Measurements from ENCODE around the gene SLCO2B1. TPM values are rescaled to one million over a fixed set of nuclear protein-coding genes. Genes with fewer than 3 reads are reported as not detected.

SLCO2B1 gene
- total RNA-seq, 4 donors from 2014 or later: 6.1 to 9.7 (median 7.1) TPM

DNA sequence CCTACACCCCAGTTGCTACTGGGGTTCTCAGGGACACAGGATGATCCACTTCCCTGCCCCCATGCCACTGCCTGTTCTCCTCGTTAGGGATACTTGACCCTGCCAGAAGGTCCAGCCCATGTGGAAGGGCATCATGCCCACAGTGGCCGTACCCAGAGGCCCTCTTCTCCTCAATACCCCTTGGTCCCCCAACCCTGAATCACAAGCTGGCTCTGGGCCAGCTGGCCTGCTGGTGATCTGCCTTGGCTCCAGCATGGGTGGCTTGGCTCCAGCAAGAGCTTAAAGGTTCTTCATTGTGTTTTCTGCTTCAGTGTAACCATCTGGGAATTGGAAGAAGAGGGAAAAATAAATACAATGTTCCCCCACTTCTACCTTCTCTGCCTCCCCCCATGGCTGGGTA, 78.6 kb downstream of the SLCO2B1 start:
- Histone ChIP-seq H3K4me1 (no peaks in the 10 kb centered on the region), H3K9me3 (no peaks in the 10 kb centered on the region), H3K27ac (no peak overlapping the region), H3K27me3 (no peaks in the 10 kb centered on the region), H3K4me3 (no peak overlapping the region), H3K36me3 (no peaks in the 10 kb centered on the region)
- peak in 1 of 2 donors; percentile 67 for DNase-seq (ENCODE audit: low spot score in 2 of 2)
- 69% methylated on average over 2 of the region's 2 CpGs for WGBS
- TF ChIP-seq EP300 (IDR thresholded peaks at IDR 0.05) (no peak), POLR2AphosphoS5 (IDR thresholded peaks at IDR 0.05) (no peak), POLR2A (IDR thresholded peaks at IDR 0.05) (no peak)
- TF ChIP-seq, protein P1, sequence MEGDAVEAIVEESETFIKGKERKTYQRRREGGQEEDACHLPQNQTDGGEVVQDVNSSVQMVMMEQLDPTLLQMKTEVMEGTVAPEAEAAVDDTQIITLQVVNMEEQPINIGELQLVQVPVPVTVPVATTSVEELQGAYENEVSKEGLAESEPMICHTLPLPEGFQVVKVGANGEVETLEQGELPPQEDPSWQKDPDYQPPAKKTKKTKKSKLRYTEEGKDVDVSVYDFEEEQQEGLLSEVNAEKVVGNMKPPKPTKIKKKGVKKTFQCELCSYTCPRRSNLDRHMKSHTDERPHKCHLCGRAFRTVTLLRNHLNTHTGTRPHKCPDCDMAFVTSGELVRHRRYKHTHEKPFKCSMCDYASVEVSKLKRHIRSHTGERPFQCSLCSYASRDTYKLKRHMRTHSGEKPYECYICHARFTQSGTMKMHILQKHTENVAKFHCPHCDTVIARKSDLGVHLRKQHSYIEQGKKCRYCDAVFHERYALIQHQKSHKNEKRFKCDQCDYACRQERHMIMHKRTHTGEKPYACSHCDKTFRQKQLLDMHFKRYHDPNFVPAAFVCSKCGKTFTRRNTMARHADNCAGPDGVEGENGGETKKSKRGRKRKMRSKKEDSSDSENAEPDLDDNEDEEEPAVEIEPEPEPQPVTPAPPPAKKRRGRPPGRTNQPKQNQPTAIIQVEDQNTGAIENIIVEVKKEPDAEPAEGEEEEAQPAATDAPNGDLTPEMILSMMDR (IDR thresholded peaks at IDR 0.05): no peak

DNA sequence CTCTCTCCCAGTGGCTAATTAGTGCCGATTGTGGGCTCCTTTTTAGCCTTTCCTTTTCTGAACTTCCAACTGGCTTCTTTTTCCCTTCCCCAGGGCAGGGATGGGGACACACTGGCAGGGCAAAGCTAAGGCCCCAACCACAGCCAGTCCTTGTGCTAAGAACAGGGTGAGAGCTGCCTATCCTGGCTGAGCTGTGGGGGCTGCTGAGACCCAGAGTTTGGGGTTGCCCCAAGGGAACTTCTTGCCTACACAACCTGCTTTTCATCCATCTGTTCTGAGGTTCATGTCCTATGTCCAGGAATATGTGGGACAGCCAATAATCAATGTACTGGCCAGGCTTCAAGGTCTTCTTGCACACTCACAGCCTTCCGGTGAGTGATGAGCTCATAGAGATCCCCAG, 79.7 kb downstream of the SLCO2B1 start:
- no peaks in the 10 kb centered on the region for H3K9me3 ChIP-seq
- TF ChIP-seq, protein P1 (IDR thresholded peaks at IDR 0.05): no peak
- TF ChIP-seq POLR2AphosphoS5 (IDR thresholded peaks at IDR 0.05): no peak
- no peak for TF ChIP-seq POLR2A (IDR thresholded peaks at IDR 0.05)
- no peak for TF ChIP-seq EP300 (IDR thresholded peaks at IDR 0.05)
- WGBS: 77% methylated on average over 2 of the region's 2 CpGs

DNA sequence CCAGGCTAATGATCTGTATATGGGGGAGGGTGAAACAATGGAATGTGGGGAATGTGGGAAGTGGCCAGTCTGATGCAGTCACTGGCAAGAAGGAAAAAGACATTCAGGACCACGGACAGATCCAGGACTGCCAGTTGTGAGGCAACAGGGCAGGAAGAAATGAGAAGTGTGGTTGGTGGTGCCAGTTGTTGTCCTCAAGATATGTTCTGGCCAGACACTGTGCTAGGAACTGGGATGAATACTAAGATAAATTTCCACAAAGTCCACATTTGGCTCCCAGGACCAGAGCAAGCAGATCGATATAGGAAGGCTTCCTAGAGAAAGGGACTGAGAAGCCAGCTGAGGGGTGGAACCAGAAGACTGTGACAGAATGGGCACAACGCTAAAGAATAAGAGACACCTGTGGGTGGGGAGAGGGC, 82.9 kb downstream of the SLCO2B1 start:
- DNase-seq (ENCODE audit: low spot score in 2 of 2): peak in 1 of 2 donors; percentile 20
- no peak overlapping the region for H3K4me3 ChIP-seq
- peaks cover 10% of the 10 kb centered on the region for H3K27me3 ChIP-seq
- H3K9me3 ChIP-seq: no peaks in the 10 kb centered on the region
- no peaks in the 10 kb centered on the region for H3K4me1 ChIP-seq
- 52% methylated on average over 3 of the region's 3 CpGs for WGBS
- TF ChIP-seq POLR2AphosphoS5 (IDR thresholded peaks at IDR 0.05) (no peak), EP300 (IDR thresholded peaks at IDR 0.05) (no peak), POLR2A (IDR thresholded peaks at IDR 0.05) (no peak)
- TF ChIP-seq, protein P1 (IDR thresholded peaks at IDR 0.05): no peak
- no peaks in the 10 kb centered on the region for H3K36me3 ChIP-seq
- H3K27ac ChIP-seq: no peak overlapping the region

More for the DNA sequence above, 79.7 kb downstream of the SLCO2B1 start:
- no peaks in the 10 kb centered on the region for H3K4me1 ChIP-seq
- H3K36me3 ChIP-seq: no peaks in the 10 kb centered on the region
- no peak overlapping the region for H3K27ac ChIP-seq
- H3K27me3 ChIP-seq: no peaks in the 10 kb centered on the region
- DNase-seq (ENCODE audit: low spot score in 2 of 2): peak in 1 of 2 donors; percentile 40
- no peak overlapping the region for H3K4me3 ChIP-seq

DNA sequence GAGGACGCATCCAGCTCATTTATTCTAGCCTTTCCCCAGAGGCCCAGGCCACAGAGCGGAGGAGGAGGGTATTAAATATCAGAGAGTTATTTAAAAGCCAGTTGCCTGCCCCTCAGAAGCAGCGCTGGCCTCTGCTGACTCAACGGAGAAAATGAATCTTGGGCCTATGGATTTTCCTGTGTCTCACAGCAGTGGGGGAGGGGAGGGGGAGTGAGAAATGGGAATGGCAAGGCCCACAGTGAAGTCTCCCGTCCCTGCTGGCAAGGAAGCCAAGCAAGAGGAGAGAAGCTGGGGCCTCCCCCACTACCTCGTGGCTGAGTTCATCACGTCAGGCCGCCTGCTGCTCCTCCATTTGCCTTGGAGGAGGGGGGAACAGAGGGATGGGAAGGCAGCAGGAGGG, 85.2 kb downstream of the SLCO2B1 start:
- Histone ChIP-seq H3K4me3 (no peak overlapping the region), H3K27me3 (peaks cover 25% of the 10 kb centered on the region), H3K27ac (no peak overlapping the region), H3K9me3 (no peaks in the 10 kb centered on the region), H3K36me3 (no peaks in the 10 kb centered on the region), H3K4me1 (peaks cover 10% of the 10 kb centered on the region)
- WGBS: 58% methylated on average over 8 of the region's 8 CpGs
- peak in 1 of 2 donors; percentile 59 for DNase-seq (ENCODE audit: low spot score in 2 of 2)
- no peak for TF ChIP-seq POLR2A (IDR thresholded peaks at IDR 0.05)
- TF ChIP-seq POLR2AphosphoS5 (IDR thresholded peaks at IDR 0.05): no peak
- TF ChIP-seq EP300 (IDR thresholded peaks at IDR 0.05): no peak
- TF ChIP-seq, protein P1 (IDR thresholded peaks at IDR 0.05): no peak

DNA sequence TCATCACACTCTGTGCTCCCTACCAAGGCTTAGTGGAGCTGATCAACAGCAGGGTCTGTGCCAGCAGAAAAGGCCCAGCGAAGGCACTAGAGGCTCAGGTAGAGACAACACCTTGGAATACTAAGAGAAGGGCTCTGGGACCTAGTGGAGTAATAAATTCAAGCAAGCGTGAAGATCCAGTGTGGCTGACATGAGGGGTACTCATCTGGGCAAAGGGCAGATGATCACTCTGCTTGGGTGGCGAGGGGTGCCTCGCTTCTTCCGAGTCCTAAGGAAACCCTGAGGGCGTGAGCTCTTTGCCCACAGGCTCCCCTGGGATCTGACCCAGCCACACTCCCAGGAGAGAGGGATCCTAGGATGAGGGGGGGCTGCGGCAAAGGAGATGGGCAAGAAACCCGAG, 86.1 kb downstream of the SLCO2B1 start:
- WGBS: 81% methylated on average over 8 of the region's 8 CpGs
- Histone ChIP-seq H3K4me3 (no peak overlapping the region), H3K27ac (no peak overlapping the region), H3K9me3 (no peaks in the 10 kb centered on the region), H3K4me1 (peaks cover 20% of the 10 kb centered on the region), H3K27me3 (peaks cover 34% of the 10 kb centered on the region), H3K36me3 (no peaks in the 10 kb centered on the region)
- DNase-seq (ENCODE audit: low spot score in 2 of 2): peak in 1 of 2 donors; percentile 52
- TF ChIP-seq EP300 (IDR thresholded peaks at IDR 0.05) (no peak), POLR2A (IDR thresholded peaks at IDR 0.05) (no peak), POLR2AphosphoS5 (IDR thresholded peaks at IDR 0.05) (no peak)
- TF ChIP-seq, protein P1 (IDR thresholded peaks at IDR 0.05): no peak

Data from suprapubic skin (tissue), 4 donors.